B cell (primary cell): Measurements from ENCODE around the gene RFK. TPM values are rescaled to one million over a fixed set of nuclear protein-coding genes. Genes with fewer than 3 reads are reported as not detected.

Source experiments
- ATAC-seq: fragments of 200-7000 bp; cut with Tn5 transposase; one replicate; pipeline ENCODE4 v1.10.0; 2021; ENCODE audit warnings: low read depth, mild to moderate bottlenecking, moderate number of reproducible peaks, moderate library complexity
- CTCF ChIA-PET: fragments of 350-600 bp; sonication (Branson Sonifier 250); formaldehyde crosslinking; loops from one replicate; lab custom pipeline; 2021; ENCODE audit warnings: antibody characterized with exemption, inconsistent platforms; lab: Charles Lee
- POLR2A ChIA-PET: fragments of 350-600 bp; sonication (Branson Sonifier 250); formaldehyde crosslinking; loops from one replicate; lab custom pipeline; 2021; ENCODE audit warnings: antibody characterized with exemption; lab: Charles Lee
- DNase-seq: peaks from one replicate; pipeline ENCODE4 v3.0.0; 2013
- H2AFZ ChIP-seq: 2 replicates; pipeline ENCODE4 v1.6.1; 2012; ENCODE audit warnings: mild to moderate bottlenecking, low read depth, low read length; ENCODE audit not compliant: insufficient read depth, poor library complexity, severe bottlenecking
- H3K27ac ChIP-seq, 2 donors: 1 replicate in 1 of 2; 2 replicates in 1 of 2; pipeline ENCODE4 v1.5.1; 2012 to 2013; ENCODE audit warnings: low read length in 2 of 2, mild to moderate bottlenecking in 2 of 2, moderate library complexity in 1 of 2
- H3K27me3 ChIP-seq, 4 experiments: fragments of 200-600 bp in 1 of 4; sonication (generic) in 1 of 4; replicated peaks in 1 of 4; 1 replicate in 2 of 4; 2 replicates in 2 of 4; pipeline versions ENCODE4 v1.6.1 to v1.7.0; 2013 to 2016; ENCODE audit warnings: low read length in 3 of 4, mild to moderate bottlenecking in 2 of 4, mixed read lengths in 1 of 4, moderate library complexity in 1 of 4; ENCODE audit not compliant: insufficient read depth in 4 of 4, control insufficient read depth in 3 of 4; ENCODE audit errors: control extremely low read depth in 1 of 4
- H3K36me3 ChIP-seq, 2 experiments: replicated peaks in 1 of 2; 1 replicate in 1 of 2; 2 replicates in 1 of 2; pipeline versions ENCODE4 v1.6.1 to v1.7.1; 2013; ENCODE audit warnings: low read length in 1 of 2; ENCODE audit not compliant: insufficient read depth in 2 of 2, control insufficient read depth in 1 of 2; ENCODE audit errors: control extremely low read depth in 1 of 2, extremely low read depth in 1 of 2
- H3K4me1 ChIP-seq, 2 donors: fragments of 200-600 bp in 1 of 2; sonication (generic) in 1 of 2; 1 replicate in 1 of 2; 2 replicates in 1 of 2; pipeline versions ENCODE4 v1.5.1 to v1.6.1; 2013 to 2017; ENCODE audit warnings: low read length in 2 of 2; ENCODE audit not compliant: control insufficient read depth in 2 of 2, insufficient read depth in 2 of 2
- H3K4me2 ChIP-seq: replicated peaks from 2 replicates; pipeline ENCODE3; 2012; ENCODE audit warnings: mild to moderate bottlenecking, low read depth, low read length; ENCODE audit not compliant: poor library complexity, severe bottlenecking
- H3K4me3 ChIP-seq, 5 experiments: fragments of 200-600 bp in 1 of 5; sonication (generic) in 1 of 5; 1 replicate in 3 of 5; 2 replicates in 2 of 5; pipeline versions ENCODE4 v1.5.1 to v1.7.0; 2011 to 2016; ENCODE audit warnings: low read length in 4 of 5, mild to moderate bottlenecking in 4 of 5, low read depth in 2 of 5, control low read depth in 1 of 5, moderate library complexity in 1 of 5; ENCODE audit not compliant: insufficient read depth in 1 of 5; ENCODE audit errors: control extremely low read depth in 1 of 5, extremely low read depth in 1 of 5
- H3K79me2 ChIP-seq: fragments of 200-600 bp; sonication (generic); one replicate; pipeline ENCODE4 v1.6.0; 2016; ENCODE audit warnings: low read length; ENCODE audit not compliant: control insufficient read depth, insufficient read depth
- H3K9ac ChIP-seq: fragments of 200-600 bp; sonication (generic); 2 replicates; pipeline ENCODE4 v1.6.1; 2017; ENCODE audit warnings: mild to moderate bottlenecking, low read length, moderate library complexity
- H3K9me3 ChIP-seq, 3 donors: one replicate each; pipeline versions ENCODE4 v1.6.1 to v1.7.1; 2013; ENCODE audit warnings: low read length in 2 of 3; ENCODE audit not compliant: control insufficient read depth in 2 of 3, insufficient read depth in 1 of 3; ENCODE audit errors: control extremely low read depth in 1 of 3
- H4K20me1 ChIP-seq: 2 replicates; pipeline ENCODE4 v1.6.0; 2012; ENCODE audit warnings: mild to moderate bottlenecking, low read length; ENCODE audit not compliant: insufficient read depth, control insufficient read depth, poor library complexity, severe bottlenecking
- H3K27ac Mint-ChIP-seq: one replicate; pipeline ENCODE4 v1.8.0; 2021; ENCODE audit warnings: mixed read lengths
- H3K27me3 Mint-ChIP-seq: one replicate; pipeline ENCODE4 v1.8.0; 2021; ENCODE audit warnings: mixed read lengths
- H3K4me1 Mint-ChIP-seq: one replicate; pipeline ENCODE4 v1.8.0; 2021; ENCODE audit warnings: mixed read lengths
- H3K4me3 Mint-ChIP-seq: one replicate; pipeline ENCODE4 v1.8.0; 2021; ENCODE audit warnings: mixed read lengths
- H3K9me3 Mint-ChIP-seq: one replicate; pipeline ENCODE4 v1.8.0; 2022; ENCODE audit warnings: mixed read lengths; ENCODE audit not compliant: insufficient read depth
- CTCF ChIP-seq: fragments of 200-600 bp; IDR thresholded peaks from one replicate; pipeline ENCODE4 v1.8.0; 2022; ENCODE audit warnings: antibody characterized with exemption, mild to moderate bottlenecking
- EZH2 ChIP-seq: IDR thresholded peaks from 2 replicates; pipeline ENCODE4 v1.6.1; 2012; ENCODE audit warnings: borderline replicate concordance, low read depth, mild to moderate bottlenecking, moderate library complexity, low read length; ENCODE audit not compliant: insufficient read depth, poor library complexity, severe bottlenecking
- WGBS: methylation state at CpG from one replicate; pipeline ENCODE4 v1.1.5; 2013; ENCODE audit warnings: missing lambda C conversion rate; ENCODE audit not compliant: insufficient coverage; 5-methylcytosine and 5-hydroxymethylcytosine counted together
- intact Hi-C: fragments of 100-400 bp; cut with micrococcal nuclease; formaldehyde crosslinking; loops from one replicate; pipeline ENCODE4 v1.10.0; 2022
- polyA plus RNA-seq: library from polyadenylated mRNA; depleted of rRNA; stranded (reverse); fragments of >200 nt; gene quantifications from 2 replicates; pipeline ENCODE4 v1.2.3, GENCODE V29; 2012
- total RNA-seq, 2 donors: library from RNA; stranded (reverse); fragments of 120-200 nt in 1 of 2; gene quantifications; 1 replicate in 1 of 2; 2 replicates in 1 of 2; pipeline versions ENCODE4 v1.2.3 to v1.2.4, GENCODE V29; 2013 to 2022

Gene RFK
- total and polyA plus RNA-seq, 2 donors (not counting 1 experiment from before 2014, with no cell fraction given): 3.4 to 9.0 TPM

GRCh38 chr9:76358628-76359280, 35.5 kb downstream of the RFK start:
- Mint-ChIP-seq H3K4me1 (no peaks in the 10 kb centered on the region), H3K27ac (no peak overlapping the region), H3K27me3 (peaks cover 13% of the 10 kb centered on the region), H3K9me3 (no peaks in the 10 kb centered on the region), H3K4me3 (no peak overlapping the region)
- CTCF ChIA-PET: interaction anchor here (0.8 kb wide), 1 partner anchor 149 kb away, joined by 3 read pairs; no protein-coding TSS in a partner anchor
- Histone ChIP-seq H3K27ac (no peak overlapping the region), H3K9me3 (no peaks in the 10 kb centered on the region), H3K79me2 (no peaks in the 10 kb centered on the region), H3K27me3 (peaks cover 0 to 2% (median 0%) of the 10 kb centered on the region in 4 experiments), H2AFZ (no peak overlapping the region), H3K4me1 (no peaks in the 10 kb centered on the region), H4K20me1 (no peaks in the 10 kb centered on the region), H3K4me3 (no peak overlapping the region), H3K4me2 (no peak overlapping the region), H3K9ac (no peak overlapping the region), H3K36me3 (no peaks in the 10 kb centered on the region)
- no peak for DNase-seq
- no peak for ATAC-seq
- intact Hi-C loops: no loop called here
- POLR2A ChIA-PET: no interaction called here
- WGBS: no CpG with 5 or more reads among the region's 10 CpGs
- TF ChIP-seq CTCF (no peak), EZH2 (no peak)

- H4K20me1 ChIP-seq: no peaks in the 10 kb centered on the region
- TF ChIP-seq CTCF: no peak
- no peak for TF ChIP-seq EZH2
- CTCF ChIA-PET: no interaction called here
- no peaks in the 10 kb centered on the region for H3K27me3 ChIP-seq
- intact Hi-C loops: no loop called here
- no peak overlapping the region for H2AFZ ChIP-seq
- WGBS: no CpG with 5 or more reads among the region's 1 CpG
- no peaks in the 10 kb centered on the region for H3K79me2 ChIP-seq
- no peak overlapping the region for H3K27ac ChIP-seq
- H3K4me2 ChIP-seq: no peak overlapping the region
- Mint-ChIP-seq H3K4me3 (no peak overlapping the region), H3K27ac (no peak overlapping the region), H3K27me3 (peaks cover 13% of the 10 kb centered on the region), H3K9me3 (no peaks in the 10 kb centered on the region), H3K4me1 (no peaks in the 10 kb centered on the region)
- H3K9me3 ChIP-seq: no peaks in the 10 kb centered on the region
- ATAC-seq (no peak), DNase-seq (no peak)
- no peaks in the 10 kb centered on the region for H3K4me1 ChIP-seq
- no peak overlapping the region for H3K4me3 ChIP-seq
- H3K36me3 ChIP-seq: no peaks in the 10 kb centered on the region
- POLR2A ChIA-PET: no interaction called here
- H3K9ac ChIP-seq: no peak overlapping the region
These were observed 36.7 kb downstream of the RFK start for GRCh38 chr9:76357555-76357954.
